C4-2B (cell line): ENCODE results near the gene ANTKMT.

Source experiments
- ZFX ChIP-seq: fragments of 450-650 bp; IDR thresholded peaks from 2 replicates; pipeline ENCODE4 v1.6.1; 2017
- TF ChIP-seq, protein P1 (sequence below): fragments of 450-650 bp; conservative IDR thresholded peaks from 2 replicates; pipeline ENCODE4 v1.5.1; 2017; ENCODE audit warnings: mild to moderate bottlenecking

DNA sequence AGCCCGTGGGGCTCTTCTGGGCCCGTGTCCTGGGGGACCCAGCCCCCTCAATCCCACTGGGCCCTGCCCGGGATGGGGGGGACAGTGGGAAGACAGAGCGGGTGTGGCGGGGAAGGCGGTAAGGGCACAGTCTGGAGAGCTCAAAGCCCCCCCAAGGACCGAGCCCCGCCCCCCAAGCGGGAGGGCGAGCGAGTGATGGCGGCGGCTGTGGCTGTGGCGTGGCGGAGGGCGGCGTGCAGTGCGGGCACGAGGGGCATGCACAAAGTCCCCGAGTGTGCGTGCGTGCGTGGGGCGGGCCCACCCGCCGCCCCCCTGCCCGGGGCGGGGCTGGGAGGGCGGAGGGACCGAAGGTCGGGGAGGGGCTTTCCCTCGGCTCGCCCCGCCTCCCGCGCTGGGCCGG, 27.2 kb upstream of the ANTKMT start:
- TF ChIP-seq, protein P1, sequence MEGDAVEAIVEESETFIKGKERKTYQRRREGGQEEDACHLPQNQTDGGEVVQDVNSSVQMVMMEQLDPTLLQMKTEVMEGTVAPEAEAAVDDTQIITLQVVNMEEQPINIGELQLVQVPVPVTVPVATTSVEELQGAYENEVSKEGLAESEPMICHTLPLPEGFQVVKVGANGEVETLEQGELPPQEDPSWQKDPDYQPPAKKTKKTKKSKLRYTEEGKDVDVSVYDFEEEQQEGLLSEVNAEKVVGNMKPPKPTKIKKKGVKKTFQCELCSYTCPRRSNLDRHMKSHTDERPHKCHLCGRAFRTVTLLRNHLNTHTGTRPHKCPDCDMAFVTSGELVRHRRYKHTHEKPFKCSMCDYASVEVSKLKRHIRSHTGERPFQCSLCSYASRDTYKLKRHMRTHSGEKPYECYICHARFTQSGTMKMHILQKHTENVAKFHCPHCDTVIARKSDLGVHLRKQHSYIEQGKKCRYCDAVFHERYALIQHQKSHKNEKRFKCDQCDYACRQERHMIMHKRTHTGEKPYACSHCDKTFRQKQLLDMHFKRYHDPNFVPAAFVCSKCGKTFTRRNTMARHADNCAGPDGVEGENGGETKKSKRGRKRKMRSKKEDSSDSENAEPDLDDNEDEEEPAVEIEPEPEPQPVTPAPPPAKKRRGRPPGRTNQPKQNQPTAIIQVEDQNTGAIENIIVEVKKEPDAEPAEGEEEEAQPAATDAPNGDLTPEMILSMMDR = no peak
- TF ChIP-seq ZFX = no peak
